H1 (cell line): ENCODE measurements around the gene ZSCAN25.

Experiments used
- CBX5 ChIP-seq: fragments of 300-800, 300-1000 bp; sonication (generic); IDR thresholded peaks from 2 replicates; pipeline ENCODE4 v1.7.1; 2016; ENCODE audit warnings: antibody characterized with exemption, low read length, low read depth
- EZH2 ChIP-seq: fragments of 200-600 bp; sonication (generic); IDR thresholded peaks from 2 replicates; pipeline ENCODE4 v1.7.1; 2012; ENCODE audit warnings: low read depth, mild to moderate bottlenecking, moderate library complexity, low read length, inconsistent platforms; ENCODE audit not compliant: severe bottlenecking
- GABPA ChIP-seq: IDR thresholded peaks from 2 replicates; pipeline ENCODE4 v1.6.1; 2011; ENCODE audit warnings: mild to moderate bottlenecking, low read length, moderate library complexity, borderline replicate concordance; ENCODE audit not compliant: insufficient read depth
- JUN ChIP-seq: IDR thresholded peaks from 2 replicates; pipeline ENCODE4 v1.6.1; 2011; ENCODE audit warnings: low read depth, mild to moderate bottlenecking, improper control_type of control experiment, low read length
- POLR2A ChIP-seq, 2 experiments: IDR thresholded peaks; 1 replicate in 1 of 2; 2 replicates in 1 of 2; pipeline ENCODE4 v1.6.1; 2011; ENCODE audit warnings: low read depth in 2 of 2, low read length in 2 of 2, mild to moderate bottlenecking in 2 of 2; ENCODE audit errors: control extremely low read depth in 1 of 2
- RAD21 ChIP-seq, 2 experiments: IDR thresholded peaks in 1 of 2; conservative IDR thresholded peaks in 1 of 2; 2 replicates each; pipeline ENCODE4 v1.6.1; 2011; ENCODE audit warnings: low read depth in 2 of 2, low read length in 2 of 2, improper control_type of control experiment in 1 of 2, inconsistent platforms in 1 of 2, mild to moderate bottlenecking in 1 of 2, moderate library complexity in 1 of 2
- RNF2 ChIP-seq: fragments of 200-900, 300-1000 bp; sonication (generic); IDR thresholded peaks from 2 replicates; pipeline ENCODE4 v1.7.1; 2016; ENCODE audit warnings: borderline replicate concordance, low read depth, mild to moderate bottlenecking, antibody characterized with exemption, low read length; ENCODE audit not compliant: poor library complexity, severe bottlenecking; ENCODE audit errors: missing control alignments
- SP2 ChIP-seq: IDR thresholded peaks from 2 replicates; pipeline ENCODE4 v1.6.1; 2012; ENCODE audit warnings: mild to moderate bottlenecking, low read length, inconsistent platforms
- ZNF274 ChIP-seq: IDR thresholded peaks from 2 replicates; pipeline ENCODE4 v1.7.0; 2012; ENCODE audit warnings: low read length, borderline replicate concordance; ENCODE audit errors: extremely low read depth
- TF ChIP-seq, protein P1 (sequence below), 3 experiments: IDR thresholded peaks; 1 replicate in 2 of 3; 2 replicates in 1 of 3; pipeline versions ENCODE4 v1.5.1 to v1.6.1; 2011; ENCODE audit warnings: low read length in 3 of 3, mild to moderate bottlenecking in 3 of 3, inconsistent platforms in 2 of 3, low read depth in 1 of 3, moderate library complexity in 1 of 3; ENCODE audit not compliant: insufficient read depth in 1 of 3; ENCODE audit errors: control extremely low read depth in 1 of 3
- TF ChIP-seq, protein P2 (sequence below): IDR thresholded peaks from 2 replicates; pipeline ENCODE4 v1.6.1; 2011; ENCODE audit warnings: low read length, improper control_type of control experiment

DNA sequence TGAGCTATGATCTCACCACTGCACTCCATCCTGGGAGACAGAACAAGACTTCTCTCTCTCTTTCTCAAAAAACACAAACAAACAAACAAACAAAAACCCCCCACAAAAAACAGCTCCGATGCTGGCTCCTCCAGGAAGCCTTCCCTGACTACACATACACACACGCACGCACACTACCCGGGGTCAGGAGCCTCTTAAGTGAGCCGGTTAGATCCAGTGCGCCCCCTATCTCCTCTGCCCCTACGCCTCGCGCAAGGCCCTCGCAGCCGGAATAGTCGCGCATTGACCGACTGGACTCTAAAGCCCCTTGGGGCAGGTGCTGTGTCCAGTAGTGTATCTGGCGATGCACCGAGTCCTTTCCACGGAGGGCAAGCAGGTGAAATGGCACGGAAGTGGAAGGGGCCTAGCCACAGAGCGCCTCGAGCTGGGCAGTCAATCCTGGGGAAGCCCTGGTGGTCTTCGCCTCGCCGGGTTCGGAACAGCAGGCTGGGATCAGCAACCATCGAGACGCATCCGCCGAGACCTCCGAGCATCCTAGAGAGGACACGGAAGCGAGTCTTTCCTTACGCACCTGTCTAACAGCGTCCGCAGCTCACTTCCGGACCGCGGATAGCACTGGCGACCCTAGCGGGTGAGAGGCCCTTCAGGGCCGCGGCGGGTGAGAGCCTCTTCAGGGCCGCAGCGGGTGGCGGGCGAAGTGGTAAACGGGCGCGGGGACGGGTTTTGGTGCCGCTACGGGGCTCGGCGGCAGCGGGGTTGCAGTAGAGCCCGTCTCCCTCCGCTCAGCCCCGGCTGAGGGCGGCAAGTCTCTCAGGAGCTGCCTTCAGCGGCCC, at the start of gene ZSCAN25:
- TF ChIP-seq, protein P1, sequence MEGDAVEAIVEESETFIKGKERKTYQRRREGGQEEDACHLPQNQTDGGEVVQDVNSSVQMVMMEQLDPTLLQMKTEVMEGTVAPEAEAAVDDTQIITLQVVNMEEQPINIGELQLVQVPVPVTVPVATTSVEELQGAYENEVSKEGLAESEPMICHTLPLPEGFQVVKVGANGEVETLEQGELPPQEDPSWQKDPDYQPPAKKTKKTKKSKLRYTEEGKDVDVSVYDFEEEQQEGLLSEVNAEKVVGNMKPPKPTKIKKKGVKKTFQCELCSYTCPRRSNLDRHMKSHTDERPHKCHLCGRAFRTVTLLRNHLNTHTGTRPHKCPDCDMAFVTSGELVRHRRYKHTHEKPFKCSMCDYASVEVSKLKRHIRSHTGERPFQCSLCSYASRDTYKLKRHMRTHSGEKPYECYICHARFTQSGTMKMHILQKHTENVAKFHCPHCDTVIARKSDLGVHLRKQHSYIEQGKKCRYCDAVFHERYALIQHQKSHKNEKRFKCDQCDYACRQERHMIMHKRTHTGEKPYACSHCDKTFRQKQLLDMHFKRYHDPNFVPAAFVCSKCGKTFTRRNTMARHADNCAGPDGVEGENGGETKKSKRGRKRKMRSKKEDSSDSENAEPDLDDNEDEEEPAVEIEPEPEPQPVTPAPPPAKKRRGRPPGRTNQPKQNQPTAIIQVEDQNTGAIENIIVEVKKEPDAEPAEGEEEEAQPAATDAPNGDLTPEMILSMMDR (IDR thresholded peaks at IDR 0.05; ENCODE audit: control extremely low read depth in 1 of 3, insufficient read depth in 1 of 3, low read depth in 1 of 3, low read length in 3 of 3), result peak; percentile 45 to 70 (median 62)
- TF ChIP-seq GABPA, result peak; percentile 97
- 0 out of 2 replicates have a peak, but pooled peaks have one; percentile 5 for TF ChIP-seq JUN
- TF ChIP-seq, protein P2, sequence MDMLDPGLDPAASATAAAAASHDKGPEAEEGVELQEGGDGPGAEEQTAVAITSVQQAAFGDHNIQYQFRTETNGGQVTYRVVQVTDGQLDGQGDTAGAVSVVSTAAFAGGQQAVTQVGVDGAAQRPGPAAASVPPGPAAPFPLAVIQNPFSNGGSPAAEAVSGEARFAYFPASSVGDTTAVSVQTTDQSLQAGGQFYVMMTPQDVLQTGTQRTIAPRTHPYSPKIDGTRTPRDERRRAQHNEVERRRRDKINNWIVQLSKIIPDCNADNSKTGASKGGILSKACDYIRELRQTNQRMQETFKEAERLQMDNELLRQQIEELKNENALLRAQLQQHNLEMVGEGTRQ, result no peak; the same call in 1 of the 2 replicates
- peak; percentile 37 to 65 for TF ChIP-seq RAD21 (IDR thresholded peaks at IDR 0.05 in 1 of 2, conservative IDR thresholded peaks at IDR 0.05 in 1 of 2; ENCODE audit: low read depth in 2 of 2, low read length in 2 of 2)
- TF ChIP-seq EZH2, result no peak
- TF ChIP-seq SP2, result peak; percentile 100
- TF ChIP-seq ZNF274, result no peak
- peak; percentile 75 to 96 for TF ChIP-seq POLR2A (IDR thresholded peaks at IDR 0.05; ENCODE audit: control extremely low read depth in 1 of 2, low read depth in 2 of 2, low read length in 2 of 2)
- TF ChIP-seq RNF2, result no peak
- no peak for TF ChIP-seq CBX5
